ENCODE results near the gene SPSB2. TPM values are rescaled to one million over a fixed set of nuclear protein-coding genes. Genes with fewer than 3 reads are reported as not detected.

The SPSB2 gene
- total RNA-seq, 4 donors from 2014 or later: 4.1 to 6.4 (median 5.7) TPM

DNA sequence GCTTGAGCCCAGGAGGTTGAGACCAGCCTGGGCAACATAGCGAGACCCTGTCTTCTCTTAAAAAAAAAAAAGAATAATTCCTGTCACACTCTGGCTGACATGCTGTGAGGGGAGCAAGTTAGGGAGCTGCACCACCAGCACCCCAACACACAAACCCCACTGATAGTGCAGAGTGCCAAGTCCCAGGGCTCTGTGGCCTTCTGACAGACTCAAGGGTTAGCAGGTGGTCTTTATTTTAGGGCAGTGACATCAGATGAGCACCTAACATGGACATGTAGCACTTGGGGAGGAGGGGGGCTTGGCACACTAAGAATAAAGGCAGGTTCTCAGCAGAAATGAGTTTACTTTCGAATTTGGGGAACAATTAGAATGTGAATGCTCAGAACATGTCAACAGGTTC is 14.3 kb downstream of the SPSB2 start:
- TF ChIP-seq, protein P1, sequence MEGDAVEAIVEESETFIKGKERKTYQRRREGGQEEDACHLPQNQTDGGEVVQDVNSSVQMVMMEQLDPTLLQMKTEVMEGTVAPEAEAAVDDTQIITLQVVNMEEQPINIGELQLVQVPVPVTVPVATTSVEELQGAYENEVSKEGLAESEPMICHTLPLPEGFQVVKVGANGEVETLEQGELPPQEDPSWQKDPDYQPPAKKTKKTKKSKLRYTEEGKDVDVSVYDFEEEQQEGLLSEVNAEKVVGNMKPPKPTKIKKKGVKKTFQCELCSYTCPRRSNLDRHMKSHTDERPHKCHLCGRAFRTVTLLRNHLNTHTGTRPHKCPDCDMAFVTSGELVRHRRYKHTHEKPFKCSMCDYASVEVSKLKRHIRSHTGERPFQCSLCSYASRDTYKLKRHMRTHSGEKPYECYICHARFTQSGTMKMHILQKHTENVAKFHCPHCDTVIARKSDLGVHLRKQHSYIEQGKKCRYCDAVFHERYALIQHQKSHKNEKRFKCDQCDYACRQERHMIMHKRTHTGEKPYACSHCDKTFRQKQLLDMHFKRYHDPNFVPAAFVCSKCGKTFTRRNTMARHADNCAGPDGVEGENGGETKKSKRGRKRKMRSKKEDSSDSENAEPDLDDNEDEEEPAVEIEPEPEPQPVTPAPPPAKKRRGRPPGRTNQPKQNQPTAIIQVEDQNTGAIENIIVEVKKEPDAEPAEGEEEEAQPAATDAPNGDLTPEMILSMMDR (IDR thresholded peaks at IDR 0.05; ENCODE audit: low read depth): no peak

DNA sequence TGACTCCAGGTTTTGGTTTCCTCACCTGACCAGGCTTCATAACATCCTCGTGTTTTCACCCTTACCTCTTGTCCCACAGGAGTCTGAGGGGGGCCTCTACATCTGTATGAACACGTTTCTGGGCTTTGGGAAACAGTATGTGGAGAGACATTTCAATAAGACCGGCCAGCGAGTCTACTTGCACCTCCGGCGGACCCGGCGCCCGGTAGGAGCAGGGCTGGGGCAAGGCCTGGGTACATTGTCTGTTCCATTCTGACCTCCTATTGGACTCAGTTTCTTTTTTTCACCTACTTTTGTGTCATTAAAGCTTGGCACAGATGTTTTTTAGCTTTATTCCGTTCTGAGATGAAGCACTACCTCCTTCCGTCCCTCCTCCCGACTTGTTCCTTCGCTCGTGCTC is 17.8 kb downstream of the SPSB2 start:
- TF ChIP-seq, protein P1 (IDR thresholded peaks at IDR 0.05; ENCODE audit: low read depth): no peak

DNA sequence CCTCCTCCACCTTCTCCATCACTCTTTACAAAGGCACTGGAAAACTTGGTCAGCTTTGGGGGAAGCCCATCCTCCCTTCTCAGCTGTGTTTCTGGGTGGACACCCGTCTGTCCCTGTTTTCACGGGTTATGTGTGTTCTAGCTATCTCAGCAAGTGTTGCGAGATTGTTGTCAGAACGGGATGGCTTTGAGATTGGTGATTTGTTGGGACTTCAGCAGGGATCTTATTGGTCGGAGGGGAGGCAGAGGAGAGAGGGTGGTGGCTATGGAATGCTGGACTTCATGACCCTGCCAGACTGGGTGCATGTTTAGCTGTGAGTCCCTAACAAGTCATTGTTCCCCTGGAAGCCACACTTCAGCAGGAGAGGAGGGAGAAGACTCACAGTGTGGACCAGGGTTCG is 19.1 kb downstream of the SPSB2 start:
- TF ChIP-seq, protein P1 (IDR thresholded peaks at IDR 0.05; ENCODE audit: low read depth): no peak

DNA sequence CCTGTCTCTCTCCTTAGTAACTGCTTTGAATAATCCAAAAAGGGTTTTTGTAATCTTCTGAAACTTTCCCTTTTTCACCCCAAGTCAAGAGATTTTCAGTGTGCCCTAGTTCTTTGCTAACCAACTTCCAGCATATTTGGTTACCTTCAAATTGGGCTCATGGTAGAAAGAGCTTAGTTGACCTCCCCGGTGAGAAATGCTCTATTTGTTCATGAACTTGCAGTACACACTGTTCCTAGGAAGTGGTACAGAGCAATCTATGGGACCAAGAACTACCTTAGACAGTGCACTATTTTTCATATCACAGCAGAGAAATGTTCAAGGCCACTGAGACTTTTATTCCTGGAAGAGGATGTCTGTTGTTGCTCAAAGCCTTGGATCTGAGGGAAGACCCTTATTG is 19.5 kb downstream of the SPSB2 start:
- TF ChIP-seq, protein P1 (IDR thresholded peaks at IDR 0.05; ENCODE audit: low read depth): no peak

DNA sequence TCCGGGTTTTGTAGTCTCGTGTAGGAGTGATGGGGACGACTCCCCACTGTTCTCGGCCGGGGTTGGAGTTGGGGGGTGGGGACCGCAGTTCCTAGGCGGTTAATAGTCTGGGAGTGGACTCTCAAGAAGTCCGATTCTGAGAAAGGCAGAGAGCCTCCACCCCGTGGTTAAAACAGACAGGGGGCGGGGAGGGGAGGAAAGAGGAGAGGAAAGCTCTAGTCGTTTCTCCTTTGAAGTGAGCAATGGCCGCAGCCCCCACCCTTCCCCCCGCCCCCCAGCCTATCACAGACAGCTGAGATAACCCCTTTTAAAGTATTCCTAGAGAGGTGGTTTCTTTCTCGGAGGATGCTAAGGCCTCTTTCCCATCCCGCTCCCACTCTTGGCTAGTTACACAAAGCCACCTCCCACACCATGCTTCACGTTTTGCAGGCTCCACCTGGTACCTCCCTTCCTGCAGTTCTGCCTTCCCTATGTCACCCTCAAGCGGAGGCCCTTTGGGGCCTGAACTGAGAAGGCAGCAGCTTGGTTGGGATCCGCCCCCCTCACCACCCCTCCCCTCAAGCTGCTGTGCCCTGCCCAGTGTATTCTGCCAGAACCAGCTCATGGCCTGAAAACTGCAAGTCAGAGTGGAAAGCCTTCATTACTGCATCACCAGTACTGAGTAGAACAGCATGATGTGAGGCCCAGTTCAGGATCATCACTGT is 20.3 kb downstream of the SPSB2 start:
- TF ChIP-seq, protein P1 (IDR thresholded peaks at IDR 0.05; ENCODE audit: low read depth): no peak

DNA sequence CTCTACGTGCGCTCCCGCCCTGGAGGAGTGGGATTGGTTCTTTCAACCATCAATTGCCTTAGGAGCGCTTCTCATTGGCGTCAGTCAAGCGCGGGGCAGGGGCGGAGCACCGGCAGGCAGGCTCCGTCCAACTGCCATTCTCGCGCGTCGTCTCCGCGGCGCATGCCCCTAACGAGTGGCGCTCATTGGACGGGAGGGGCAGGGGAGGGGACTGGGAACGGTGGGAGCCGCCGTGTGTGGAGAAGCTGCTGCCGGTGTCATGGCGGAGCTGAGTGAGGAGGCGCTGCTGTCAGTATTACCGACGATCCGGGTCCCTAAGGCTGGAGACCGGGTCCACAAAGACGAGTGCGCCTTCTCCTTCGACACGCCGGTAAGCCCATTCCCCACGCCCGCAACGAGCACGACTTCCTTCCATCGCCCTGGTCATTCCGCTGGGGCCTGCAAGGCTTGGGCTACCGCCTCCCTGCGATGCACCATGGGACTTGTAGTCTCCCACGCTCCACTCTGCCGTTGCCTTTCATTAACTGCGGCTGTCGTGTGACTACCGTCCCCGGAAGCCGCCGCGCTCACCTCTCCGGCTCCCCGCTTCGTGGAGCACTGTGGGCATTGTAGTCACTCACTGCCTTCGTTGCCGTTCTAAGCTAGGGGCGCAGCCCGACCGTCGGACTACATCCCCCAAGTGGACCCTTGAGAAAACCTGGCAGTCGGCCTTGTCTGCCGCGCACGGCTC is 21.0 kb downstream of the SPSB2 start, which contains the start of gene USP5:
TSS of gene USP5 (plus strand) at position 230 of the 730 bp plus-strand sequence. CDS start at position 260, 30 bp downstream.
- TF ChIP-seq, protein P1 (IDR thresholded peaks at IDR 0.05; ENCODE audit: low read depth): no peak

DNA sequence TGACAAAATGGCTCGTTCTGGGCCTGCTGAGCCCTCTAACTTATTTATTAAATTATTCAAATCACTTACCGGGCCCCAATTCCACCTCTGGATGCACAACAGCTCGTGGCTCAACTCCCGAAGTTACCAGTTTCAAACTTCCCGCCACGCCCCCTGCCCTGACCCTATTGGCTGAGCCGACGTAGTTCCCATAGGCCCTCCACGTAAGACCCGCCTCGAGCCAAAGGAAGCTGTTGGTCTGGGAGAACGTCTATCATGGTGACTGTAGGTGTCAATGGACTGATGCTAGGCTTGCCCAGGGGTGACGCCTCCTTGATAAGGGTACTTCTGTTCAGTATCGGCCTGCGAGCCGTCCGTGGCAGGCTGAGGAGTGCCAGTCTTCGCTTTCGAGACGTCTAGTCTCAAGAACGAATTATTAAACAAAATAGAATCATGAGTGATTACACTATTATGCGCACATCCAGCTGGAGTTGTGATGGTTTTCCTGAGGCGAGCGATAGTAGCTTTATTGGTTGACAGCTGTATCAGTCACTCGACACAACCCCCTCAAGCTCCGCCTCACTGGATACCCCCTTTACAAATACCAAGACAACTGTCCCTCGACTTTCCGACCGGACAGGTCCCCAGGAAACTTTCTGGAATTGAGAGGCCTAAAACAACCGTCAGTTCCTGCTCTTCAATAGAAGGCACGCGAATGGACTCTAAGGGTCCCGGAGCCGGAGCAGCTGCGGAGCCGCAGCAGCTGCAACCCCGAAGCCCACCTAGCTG is 21.8 kb downstream of the SPSB2 start, which contains the start of gene CDCA3:
TSS of gene CDCA3 (minus strand) at position 134 of the 768 bp plus-strand sequence. CDS start 334 bp downstream, outside the sequence.
- TF ChIP-seq, protein P1 (IDR thresholded peaks at IDR 0.05; ENCODE audit: low read depth): no peak
